GM10847 (cell line): ENCODE measurements around the gene MTCH2.

Experiments
- POLR2A ChIP-seq: IDR thresholded peaks from 2 replicates; pipeline ENCODE4 v1.6.1; 2011; ENCODE audit not compliant: insufficient read length; ENCODE audit errors: extremely low read depth

The MTCH2 gene

GRCh38 chr11:47642099-47642855, at the start of gene MTCH2:
Gene MTCH2, minus strand, starts transcription at chr11:47642559. Its CDS starts 94 bp downstream, at chr11:47642465.
- peak; percentile 95 for TF ChIP-seq POLR2A

- no peak for TF ChIP-seq POLR2A
These were observed 49.6 kb upstream of the MTCH2 start for GRCh38 chr11:47691979-47692378.

- no peak for TF ChIP-seq POLR2A
These were observed 47.1 kb upstream of the MTCH2 start for GRCh38 chr11:47689480-47689879.

- no peak for TF ChIP-seq POLR2A
These were observed 46.6 kb upstream of the MTCH2 start for GRCh38 chr11:47688991-47689390.

- TF ChIP-seq POLR2A, result no peak
These were observed 45.8 kb upstream of the MTCH2 start for GRCh38 chr11:47688111-47688510.

GRCh38 chr11:47686151-47686550, 43.8 kb upstream of the MTCH2 start:
- TF ChIP-seq POLR2A, result no peak

- no peak for TF ChIP-seq POLR2A
These were observed 33.5 kb upstream of the MTCH2 start for GRCh38 chr11:47675851-47676250.

GRCh38 chr11:47672283-47672730, 29.9 kb upstream of the MTCH2 start:
- no peak for TF ChIP-seq POLR2A

GRCh38 chr11:47669856-47670255, 27.5 kb upstream of the MTCH2 start:
- TF ChIP-seq POLR2A, result no peak

GRCh38 chr11:47668665-47669064, 26.3 kb upstream of the MTCH2 start:
- no peak for TF ChIP-seq POLR2A

GRCh38 chr11:47667555-47667954, 25.2 kb upstream of the MTCH2 start:
- no peak for TF ChIP-seq POLR2A

- no peak for TF ChIP-seq POLR2A
These were observed 24.8 kb upstream of the MTCH2 start for GRCh38 chr11:47667135-47667534.

GRCh38 chr11:47661245-47661644, 18.9 kb upstream of the MTCH2 start:
- no peak for TF ChIP-seq POLR2A

- no peak for TF ChIP-seq POLR2A
These were observed 16.9 kb upstream of the MTCH2 start for GRCh38 chr11:47659276-47659675.

GRCh38 chr11:47656260-47656885, 14.0 kb upstream of the MTCH2 start:
- no peak for TF ChIP-seq POLR2A

- no peak for TF ChIP-seq POLR2A
These were observed 9.6 kb upstream of the MTCH2 start for GRCh38 chr11:47651818-47652469.

GRCh38 chr11:47649276-47649675, 6.9 kb upstream of the MTCH2 start:
- no peak for TF ChIP-seq POLR2A

- TF ChIP-seq POLR2A, result no peak
These were observed 3.7 kb upstream of the MTCH2 start for GRCh38 chr11:47646019-47646418.
